ENCODE results near the gene RHCG.
A peak's percentile ranks its signal among the peaks of the same experiment; 100 is the strongest.

The RHCG gene

GRCh38 chr15:89496155-89497098 lies at the start of gene RHCG:
Gene RHCG (minus strand): TSS chr15:89496583. CDS start chr15:89496544, 39 bp downstream.
- peak; percentile 11 for DNase-seq

DNA sequence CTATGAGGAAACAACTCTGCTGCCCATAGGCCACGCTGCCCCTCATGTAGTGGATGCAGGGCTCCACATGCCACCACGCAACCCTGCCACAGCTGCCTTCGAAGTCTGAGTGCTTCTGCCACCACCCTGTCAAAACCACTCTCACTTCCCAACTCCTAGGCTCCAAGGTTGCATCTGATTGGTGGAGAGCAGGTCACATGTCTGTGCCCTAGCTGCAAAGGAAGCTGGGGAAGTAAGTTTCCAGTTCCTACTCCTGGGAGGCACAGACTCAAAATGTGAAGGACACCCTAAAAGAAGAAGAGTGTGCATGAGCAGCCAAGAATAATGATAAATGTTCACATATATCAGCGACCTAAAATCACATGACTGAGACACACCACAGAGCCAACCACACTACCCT lies 47.0 kb upstream of the RHCG start:
- DNase-seq = no peak

DNA sequence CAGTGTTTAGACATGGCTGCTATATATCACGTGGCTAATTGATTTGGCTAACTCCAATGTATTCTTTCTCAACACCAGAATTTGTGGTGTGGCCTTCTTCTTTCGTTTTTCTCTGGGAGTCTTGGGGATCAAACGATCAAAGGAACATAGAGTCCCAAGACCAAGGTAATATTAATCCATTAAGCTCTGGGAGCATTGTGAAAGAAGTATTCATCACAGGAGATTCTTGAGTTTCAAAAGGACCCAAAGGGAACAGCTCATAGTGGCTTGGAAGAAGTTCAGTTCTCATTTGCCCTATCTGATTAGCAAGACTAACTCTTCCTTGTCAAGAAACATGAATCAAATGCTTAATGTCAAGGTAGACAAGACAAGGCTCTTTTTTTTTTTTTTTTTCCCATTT lies 46.0 kb upstream of the RHCG start:
- DNase-seq = no peak

DNA sequence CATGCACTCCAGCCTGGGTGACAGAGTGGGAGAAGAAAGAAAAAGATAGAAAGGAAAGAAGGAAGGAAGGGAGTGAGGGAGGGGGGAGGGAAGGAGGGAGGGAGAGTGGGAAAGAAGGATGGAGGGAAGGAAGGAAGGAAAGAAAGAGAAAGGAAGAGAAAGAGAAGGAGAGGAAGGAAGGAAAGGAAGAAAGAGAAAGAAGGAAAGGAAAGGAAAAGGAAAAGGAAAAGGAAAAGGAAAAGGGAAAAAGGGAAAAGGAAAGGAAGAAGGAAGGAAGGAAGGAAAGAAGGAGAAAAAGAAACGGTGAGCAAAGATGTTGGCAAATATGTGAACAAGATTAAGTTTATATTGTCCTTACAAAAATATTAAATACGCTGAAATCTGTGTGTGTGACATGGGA lies 42.6 kb upstream of the RHCG start:
- DNase-seq = no peak

DNA sequence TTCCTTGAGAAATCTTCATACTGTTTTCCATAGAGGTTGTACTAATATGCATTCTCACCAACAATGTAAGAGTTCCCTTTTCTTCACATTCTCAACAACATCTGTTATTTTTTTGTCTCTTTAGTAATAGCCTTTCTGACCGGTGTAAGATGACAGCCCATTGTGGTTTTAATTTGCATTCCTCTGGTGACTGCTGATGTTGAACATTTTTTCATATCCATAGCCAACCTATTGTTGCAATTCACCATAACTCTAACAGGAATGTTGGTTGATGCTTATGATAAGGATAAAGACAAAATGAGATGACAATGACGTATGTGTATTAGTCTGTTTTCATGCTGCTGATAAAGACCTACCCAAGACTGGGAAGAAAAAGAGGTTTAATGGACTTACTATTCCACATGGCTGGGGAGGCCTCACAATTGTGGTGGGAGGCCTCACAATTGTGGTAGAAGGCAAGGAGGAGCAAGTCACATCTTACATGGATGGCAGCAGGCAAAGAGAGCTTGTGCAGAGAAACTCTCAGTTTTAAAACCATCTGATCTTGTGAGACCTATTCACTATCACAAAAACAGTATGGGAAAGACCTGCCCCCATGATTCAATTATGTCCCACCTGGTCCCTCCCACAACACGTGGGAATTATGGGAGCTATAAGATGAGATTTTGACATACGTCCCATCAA lies 37.6 kb upstream of the RHCG start:
- DNase-seq = no peak

GRCh38 chr15:89531796-89532537 lies 35.6 kb upstream of the RHCG start:
- no peak for DNase-seq

DNA sequence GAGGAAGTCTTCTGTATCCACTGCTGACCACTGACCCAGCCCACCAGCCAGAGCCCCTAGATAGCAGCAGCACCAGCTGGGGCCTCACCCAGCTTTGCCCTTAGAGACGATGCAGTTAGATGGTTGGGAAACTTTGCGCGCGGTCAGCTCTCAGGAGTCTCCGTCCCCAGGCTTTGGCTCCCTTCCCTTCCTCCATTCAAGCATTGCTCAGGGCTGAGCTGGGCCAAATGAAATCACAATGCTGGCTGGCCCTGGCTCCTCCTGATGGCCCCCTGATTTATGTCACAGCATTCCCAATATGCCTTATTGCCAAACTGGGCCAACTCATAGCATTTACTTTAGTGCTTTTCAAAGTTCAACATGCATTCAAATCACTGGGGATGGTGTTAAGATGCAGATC lies 34.6 kb upstream of the RHCG start:
- DNase-seq = no peak

GRCh38 chr15:89528757-89529352 lies 32.5 kb upstream of the RHCG start:
- no peak for DNase-seq

DNA sequence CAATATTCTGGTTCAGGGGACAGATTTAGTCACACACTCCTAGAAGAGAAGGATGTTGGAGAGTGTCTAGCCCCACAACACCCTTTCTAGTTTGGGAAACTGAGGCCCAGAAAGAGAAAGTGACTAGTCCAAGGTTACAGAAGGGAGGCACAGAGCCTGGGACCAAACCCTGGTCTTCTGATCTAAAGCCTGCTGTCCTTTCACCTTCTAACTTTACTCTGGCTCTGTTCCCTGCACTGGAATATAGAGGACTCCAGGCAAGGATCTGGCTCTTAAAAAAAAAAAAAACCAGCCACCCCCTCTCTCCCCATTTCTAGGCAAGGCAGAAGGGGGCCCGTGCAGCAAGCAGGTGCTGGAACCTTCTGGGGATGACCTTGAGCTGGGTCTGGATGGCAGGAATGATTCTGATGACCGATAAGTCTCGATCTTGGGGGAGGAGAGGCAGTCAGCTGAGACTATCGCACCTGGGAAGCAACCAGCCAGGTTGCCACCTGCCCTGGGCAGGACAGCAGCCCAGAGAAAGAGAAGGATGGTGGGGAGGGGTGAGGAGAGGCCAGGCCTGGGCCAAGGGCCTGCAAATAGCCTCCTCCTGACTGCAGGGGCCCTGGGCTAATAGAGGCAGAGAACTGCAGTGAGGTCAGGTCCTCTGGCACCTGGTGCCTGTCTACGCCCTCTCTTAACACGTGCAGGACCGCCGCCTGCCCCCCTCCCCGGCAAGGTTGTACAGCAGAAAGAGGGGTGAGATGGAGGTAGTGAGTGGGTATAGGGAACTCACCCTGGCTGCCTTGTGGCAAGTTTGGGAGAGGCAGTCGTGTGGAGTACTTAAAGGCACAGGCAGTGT lies 30.4 kb upstream of the RHCG start:
- no peak for DNase-seq

DNA sequence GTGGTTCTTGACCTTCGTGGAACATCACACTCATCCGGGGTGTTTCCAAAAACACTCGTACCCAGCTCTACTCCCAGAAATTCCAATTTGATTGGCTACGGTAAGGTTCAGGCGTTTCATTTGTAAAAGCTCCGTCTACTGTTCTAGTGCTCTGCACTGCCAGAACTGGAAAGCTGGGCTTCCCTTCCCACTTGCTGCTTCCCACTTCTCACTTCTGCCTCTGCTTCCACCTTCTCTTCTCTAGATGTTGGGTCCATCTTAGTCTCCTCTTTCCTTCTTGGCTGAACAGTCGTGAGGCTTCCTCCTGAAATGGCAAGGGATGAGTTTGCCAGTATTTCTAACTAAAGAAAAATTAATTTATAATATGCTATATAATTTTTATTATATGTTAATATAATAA lies 29.8 kb upstream of the RHCG start:
- no peak for DNase-seq

DNA sequence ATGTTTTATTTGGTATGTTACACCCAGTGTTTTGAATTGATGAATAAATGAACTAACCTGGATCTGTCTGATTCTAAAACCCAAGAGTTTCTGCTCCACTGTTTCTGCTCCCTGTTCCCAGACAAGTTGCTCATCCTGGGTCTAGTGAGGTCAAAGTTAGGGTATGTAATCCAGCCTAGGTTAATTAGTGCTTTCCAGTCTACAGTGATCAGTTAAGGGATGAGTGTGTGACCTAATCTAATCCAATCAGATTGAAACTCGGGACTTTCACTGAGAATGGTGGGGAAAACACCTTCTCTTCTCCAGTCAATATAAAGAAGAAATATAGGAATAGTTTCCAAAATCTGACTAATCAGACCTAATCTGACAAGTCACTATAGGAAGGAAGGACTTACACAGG lies 27.8 kb upstream of the RHCG start:
- no peak for DNase-seq

- no peak for DNase-seq
Observed at GRCh38 chr15:89523101-89523500, 26.7 kb upstream of the RHCG start.

DNA sequence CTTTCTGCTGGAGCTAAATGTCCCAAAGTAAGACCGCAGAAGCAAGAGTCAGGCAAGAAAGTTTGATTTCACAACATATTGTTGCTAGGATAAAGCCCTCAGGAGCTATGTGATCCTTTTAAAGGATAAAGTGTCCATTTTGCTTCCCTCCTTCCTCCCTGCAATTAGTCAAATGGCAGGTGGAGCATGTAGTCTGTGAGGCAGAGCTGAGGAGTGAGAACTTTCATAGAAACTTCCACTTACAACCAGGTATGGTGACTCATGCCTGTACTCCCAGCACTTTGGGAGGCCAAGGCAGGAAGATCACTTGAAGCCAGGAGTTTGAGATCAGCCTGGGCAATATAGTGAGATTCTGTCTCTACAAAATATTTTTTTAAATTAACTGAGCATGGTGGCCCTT lies 25.2 kb upstream of the RHCG start:
- DNase-seq = no peak

DNA sequence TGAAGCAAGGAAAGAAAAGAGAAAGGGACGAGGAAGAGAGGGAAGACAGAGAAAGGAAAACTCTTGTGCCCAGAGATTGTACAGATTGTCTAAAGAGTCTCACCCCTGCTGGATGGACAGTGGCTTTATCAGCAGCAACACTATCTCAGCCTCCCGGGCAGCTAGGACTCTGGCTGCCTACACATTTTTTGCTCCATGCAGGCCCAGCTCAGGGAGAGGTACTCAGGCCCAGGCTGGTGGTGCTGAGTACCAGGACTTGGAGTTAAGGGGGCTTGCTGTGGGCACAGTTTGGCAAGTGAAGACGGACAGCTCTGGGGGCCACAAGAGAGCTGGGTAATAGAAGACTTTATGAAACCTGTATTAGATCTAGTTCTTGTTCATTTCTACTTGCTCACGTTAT lies 19.1 kb upstream of the RHCG start:
- DNase-seq = no peak

- no peak for DNase-seq
Observed at GRCh38 chr15:89514596-89515406, 18.4 kb upstream of the RHCG start.

GRCh38 chr15:89514186-89514585 lies 17.8 kb upstream of the RHCG start:
- DNase-seq = no peak

- no peak for DNase-seq
Observed at GRCh38 chr15:89513284-89513683, 16.9 kb upstream of the RHCG start.

DNA sequence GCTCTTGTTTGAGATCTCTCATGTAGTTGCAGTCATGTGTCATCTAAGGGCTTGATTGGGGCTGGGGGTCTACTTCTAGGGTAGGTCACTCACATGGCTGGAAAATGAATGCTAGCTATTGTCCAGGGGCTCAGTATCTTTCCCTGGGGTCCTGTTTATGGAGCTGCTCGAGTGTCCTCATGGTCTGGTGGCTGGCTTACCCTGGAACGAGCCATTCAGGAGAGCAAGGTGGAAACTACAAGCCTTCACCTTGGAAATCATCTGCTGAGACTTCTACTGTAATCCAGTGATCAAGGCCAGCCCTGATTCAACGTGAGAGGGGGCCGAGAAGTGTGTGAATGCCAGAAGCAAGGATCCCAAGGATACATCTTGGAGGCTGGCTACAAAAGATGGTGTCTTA lies 16.2 kb upstream of the RHCG start:
- no peak for DNase-seq

DNA sequence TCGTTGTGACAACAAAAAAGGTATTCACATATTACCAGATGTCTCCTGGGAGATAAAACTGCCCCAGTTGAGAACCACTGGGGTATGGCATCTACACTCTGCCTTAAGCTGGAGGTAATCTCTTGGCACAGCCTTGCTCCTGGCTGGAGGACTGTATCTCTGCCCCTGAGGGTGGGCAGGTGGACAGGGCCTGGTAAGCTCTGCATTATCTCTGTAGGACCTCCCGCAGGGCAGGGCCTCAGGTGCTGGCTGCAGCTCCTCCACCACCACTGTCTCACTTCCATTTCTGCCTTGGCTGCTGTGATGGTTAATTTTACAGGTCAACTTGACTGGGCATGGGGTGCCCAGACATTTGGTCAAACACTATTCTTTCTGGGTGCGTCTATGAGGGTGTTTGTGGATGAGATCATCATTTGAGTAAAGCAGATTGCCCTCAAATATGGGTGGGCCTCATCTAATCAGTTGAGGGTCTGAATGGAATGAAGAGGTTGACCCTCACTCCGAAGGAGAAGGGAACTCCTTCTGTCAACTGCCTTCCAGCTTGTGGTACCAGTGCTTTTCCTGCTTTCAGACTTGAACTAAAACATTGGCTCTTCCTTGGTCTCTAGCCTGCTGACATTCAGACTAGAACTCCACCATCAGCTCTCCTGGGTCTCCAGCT lies 9.8 kb upstream of the RHCG start:
- no peak for DNase-seq

- no peak for DNase-seq
Observed at GRCh38 chr15:89504166-89504565, 7.8 kb upstream of the RHCG start.

Measured in stimulated activated CD4-positive, alpha-beta T cell treated with anti-CD3 and anti-CD28 coated beads, Interleukin-1b, Interleukin-23, amount 100 ng/mL, for 48 hours (primary cell).